Measurements from ENCODE around the gene CALCOCO2. TPM values are rescaled to one million over a fixed set of nuclear protein-coding genes. Genes with fewer than 3 reads are reported as not detected.

The CALCOCO2 gene
- total and polyA plus RNA-seq, 10 of the 15 experiments (the other 5 are each of a cell fraction or from before 2014, with no cell fraction given) = 20.2 to 138 (median 53.1) TPM

DNA sequence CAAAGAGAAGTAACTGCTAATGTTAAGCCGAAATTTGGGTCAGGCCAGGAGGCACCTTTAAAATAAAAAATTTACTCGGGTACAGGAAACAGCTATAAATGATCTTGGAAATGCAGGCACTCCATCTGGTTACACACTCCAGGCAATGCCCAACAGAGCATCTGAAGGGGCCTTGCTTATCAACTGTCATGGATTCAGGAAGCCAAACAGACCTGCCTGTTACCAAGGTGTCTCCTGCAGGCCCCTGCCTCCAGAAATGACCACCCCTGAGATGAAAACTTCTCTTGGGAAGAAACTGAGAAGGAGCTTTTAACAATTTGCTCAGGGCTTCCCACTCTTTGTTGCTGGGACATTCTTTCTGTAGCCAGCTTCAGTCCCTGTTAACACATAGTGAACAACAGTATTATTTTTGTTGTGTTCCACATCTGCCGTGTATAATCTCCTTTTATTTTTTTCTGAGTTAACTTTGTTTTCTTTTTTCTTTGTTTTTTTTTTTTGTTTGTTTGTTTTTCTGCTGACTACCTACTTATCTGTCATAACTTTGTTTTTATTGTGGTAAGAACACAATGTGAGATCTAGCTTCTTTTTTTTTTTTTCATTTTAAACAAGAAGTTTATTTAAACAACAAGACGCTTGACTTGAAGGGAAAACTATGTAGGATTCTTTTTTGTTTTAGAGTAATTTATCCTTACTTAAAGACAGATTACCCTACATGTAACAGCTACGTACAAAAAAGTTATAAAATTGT is 43.0 kb downstream of the CALCOCO2 start (continued):
- TF ChIP-seq, protein P1, sequence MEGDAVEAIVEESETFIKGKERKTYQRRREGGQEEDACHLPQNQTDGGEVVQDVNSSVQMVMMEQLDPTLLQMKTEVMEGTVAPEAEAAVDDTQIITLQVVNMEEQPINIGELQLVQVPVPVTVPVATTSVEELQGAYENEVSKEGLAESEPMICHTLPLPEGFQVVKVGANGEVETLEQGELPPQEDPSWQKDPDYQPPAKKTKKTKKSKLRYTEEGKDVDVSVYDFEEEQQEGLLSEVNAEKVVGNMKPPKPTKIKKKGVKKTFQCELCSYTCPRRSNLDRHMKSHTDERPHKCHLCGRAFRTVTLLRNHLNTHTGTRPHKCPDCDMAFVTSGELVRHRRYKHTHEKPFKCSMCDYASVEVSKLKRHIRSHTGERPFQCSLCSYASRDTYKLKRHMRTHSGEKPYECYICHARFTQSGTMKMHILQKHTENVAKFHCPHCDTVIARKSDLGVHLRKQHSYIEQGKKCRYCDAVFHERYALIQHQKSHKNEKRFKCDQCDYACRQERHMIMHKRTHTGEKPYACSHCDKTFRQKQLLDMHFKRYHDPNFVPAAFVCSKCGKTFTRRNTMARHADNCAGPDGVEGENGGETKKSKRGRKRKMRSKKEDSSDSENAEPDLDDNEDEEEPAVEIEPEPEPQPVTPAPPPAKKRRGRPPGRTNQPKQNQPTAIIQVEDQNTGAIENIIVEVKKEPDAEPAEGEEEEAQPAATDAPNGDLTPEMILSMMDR (IDR thresholded peaks at IDR 0.05 in 2 of 3, conservative IDR thresholded peaks at IDR 0.05 in 1 of 3; ENCODE audit: control insufficient read depth in 2 of 3, extremely low read depth in 1 of 3, insufficient read depth in 1 of 3, low read depth in 3 of 3, low read length in 3 of 3) = no peak
- TF ChIP-seq BMI1 (IDR thresholded peaks at IDR 0.05; ENCODE audit: borderline replicate concordance) (no peak), USF1 (IDR thresholded peaks at IDR 0.05; ENCODE audit: borderline replicate concordance, extremely low read length, insufficient read depth, low read depth, low read length) (no peak), SMAD1 (IDR thresholded peaks at IDR 0.05; ENCODE audit: low read depth, partially characterized antibody) (no peak), NFIC (IDR thresholded peaks at IDR 0.05; ENCODE audit: low read depth, low read length) (no peak), STAT1 (conservative IDR thresholded peaks at IDR 0.05) (no peak), JUND (IDR thresholded peaks at IDR 0.05; ENCODE audit: low read depth, low read length) (no peak), USF2 (IDR thresholded peaks at IDR 0.05; ENCODE audit: borderline replicate concordance, low read depth, low read length) (no peak), NRF1 (conservative IDR thresholded peaks at IDR 0.05; ENCODE audit: low read depth, low read length) (no peak)
- TF ChIP-seq, protein P2, sequence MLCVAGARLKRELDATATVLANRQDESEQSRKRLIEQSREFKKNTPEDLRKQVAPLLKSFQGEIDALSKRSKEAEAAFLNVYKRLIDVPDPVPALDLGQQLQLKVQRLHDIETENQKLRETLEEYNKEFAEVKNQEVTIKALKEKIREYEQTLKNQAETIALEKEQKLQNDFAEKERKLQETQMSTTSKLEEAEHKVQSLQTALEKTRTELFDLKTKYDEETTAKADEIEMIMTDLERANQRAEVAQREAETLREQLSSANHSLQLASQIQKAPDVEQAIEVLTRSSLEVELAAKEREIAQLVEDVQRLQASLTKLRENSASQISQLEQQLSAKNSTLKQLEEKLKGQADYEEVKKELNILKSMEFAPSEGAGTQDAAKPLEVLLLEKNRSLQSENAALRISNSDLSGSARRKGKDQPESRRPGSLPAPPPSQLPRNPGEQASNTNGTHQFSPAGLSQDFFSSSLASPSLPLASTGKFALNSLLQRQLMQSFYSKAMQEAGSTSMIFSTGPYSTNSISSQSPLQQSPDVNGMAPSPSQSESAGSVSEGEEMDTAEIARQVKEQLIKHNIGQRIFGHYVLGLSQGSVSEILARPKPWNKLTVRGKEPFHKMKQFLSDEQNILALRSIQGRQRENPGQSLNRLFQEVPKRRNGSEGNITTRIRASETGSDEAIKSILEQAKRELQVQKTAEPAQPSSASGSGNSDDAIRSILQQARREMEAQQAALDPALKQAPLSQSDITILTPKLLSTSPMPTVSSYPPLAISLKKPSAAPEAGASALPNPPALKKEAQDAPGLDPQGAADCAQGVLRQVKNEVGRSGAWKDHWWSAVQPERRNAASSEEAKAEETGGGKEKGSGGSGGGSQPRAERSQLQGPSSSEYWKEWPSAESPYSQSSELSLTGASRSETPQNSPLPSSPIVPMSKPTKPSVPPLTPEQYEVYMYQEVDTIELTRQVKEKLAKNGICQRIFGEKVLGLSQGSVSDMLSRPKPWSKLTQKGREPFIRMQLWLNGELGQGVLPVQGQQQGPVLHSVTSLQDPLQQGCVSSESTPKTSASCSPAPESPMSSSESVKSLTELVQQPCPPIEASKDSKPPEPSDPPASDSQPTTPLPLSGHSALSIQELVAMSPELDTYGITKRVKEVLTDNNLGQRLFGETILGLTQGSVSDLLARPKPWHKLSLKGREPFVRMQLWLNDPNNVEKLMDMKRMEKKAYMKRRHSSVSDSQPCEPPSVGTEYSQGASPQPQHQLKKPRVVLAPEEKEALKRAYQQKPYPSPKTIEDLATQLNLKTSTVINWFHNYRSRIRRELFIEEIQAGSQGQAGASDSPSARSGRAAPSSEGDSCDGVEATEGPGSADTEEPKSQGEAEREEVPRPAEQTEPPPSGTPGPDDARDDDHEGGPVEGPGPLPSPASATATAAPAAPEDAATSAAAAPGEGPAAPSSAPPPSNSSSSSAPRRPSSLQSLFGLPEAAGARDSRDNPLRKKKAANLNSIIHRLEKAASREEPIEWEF (IDR thresholded peaks at IDR 0.05; ENCODE audit: insufficient replicate concordance, low read depth, low read length) = no peak
